SU-DHL-6 (cell line): ENCODE measurements around the gene HPS6.
A peak's percentile ranks its signal among the peaks of the same experiment; 100 is the strongest.

Experiments
- H2AFZ ChIP-seq: fragments of 200-600 bp; sonication (generic); 2 replicates; pipeline ENCODE4 v1.6.1; 2014; ENCODE audit warnings: low read depth, mild to moderate bottlenecking, moderate library complexity, mixed read lengths, antibody characterized with exemption, low read length; ENCODE audit not compliant: severe bottlenecking
- H3F3A ChIP-seq: fragments of 200-600 bp; shearing (Covaris generic); 2 replicates; pipeline ENCODE4 v1.6.0; 2016; ENCODE audit warnings: antibody characterized with exemption, mild to moderate bottlenecking; ENCODE audit not compliant: insufficient read depth
- H3K27ac ChIP-seq: fragments of 200-600 bp; sonication (generic); 2 replicates; pipeline ENCODE4 v1.5.1; 2016; ENCODE audit warnings: low read depth, mild to moderate bottlenecking, low read length, moderate library complexity, mixed read lengths
- H3K27me3 ChIP-seq: fragments of 200-600 bp; sonication (generic), shearing (Covaris generic); 2 replicates; pipeline ENCODE4 v1.6.0; 2014; ENCODE audit warnings: mild to moderate bottlenecking, low read length
- H3K36me3 ChIP-seq: fragments of 200-600 bp; sonication (generic); 2 replicates; pipeline ENCODE4 v1.6.1; 2014; ENCODE audit warnings: mild to moderate bottlenecking, low read length, mixed read lengths
- H3K4me2 ChIP-seq: fragments of 300-600, 200-600 bp; shearing (Covaris generic), sonication (generic); 2 replicates; pipeline ENCODE4 v1.6.0; 2014; ENCODE audit warnings: low read length, low read depth, mild to moderate bottlenecking; ENCODE audit not compliant: poor library complexity, severe bottlenecking
- H3K4me3 ChIP-seq: fragments of 200-600 bp; sonication (generic); 2 replicates; pipeline ENCODE4 v1.5.1; 2014; ENCODE audit warnings: antibody characterized with exemption, low read length, mild to moderate bottlenecking, mixed read lengths; ENCODE audit not compliant: insufficient read depth, poor library complexity, severe bottlenecking
- H3K79me2 ChIP-seq: fragments of 200-600 bp; sonication (generic); 2 replicates; pipeline ENCODE4 v1.6.1; 2014; ENCODE audit warnings: mild to moderate bottlenecking, low read length, moderate library complexity; ENCODE audit not compliant: insufficient read depth
- H3K9ac ChIP-seq: fragments of 200-600 bp; sonication (generic); 2 replicates; pipeline ENCODE4 v1.7.0; 2014; ENCODE audit warnings: mild to moderate bottlenecking, low read length
- H3K9me2 ChIP-seq: fragments of 200-600 bp; sonication (generic); replicated peaks from 2 replicates; pipeline ENCODE4 v1.6.1; 2014; ENCODE audit warnings: low read length; ENCODE audit not compliant: insufficient read depth
- H3K9me3 ChIP-seq: fragments of 200-600 bp; sonication (generic); 2 replicates; pipeline ENCODE4 v1.6.1; 2014; ENCODE audit warnings: low read length, mixed read lengths; ENCODE audit not compliant: insufficient read depth
- H4K20me1 ChIP-seq: fragments of 200-600 bp; sonication (generic); 2 replicates; pipeline ENCODE4 v1.6.1; 2014; ENCODE audit warnings: low read depth, mild to moderate bottlenecking, antibody characterized with exemption, low read length, moderate library complexity, mixed read lengths
- EZH2phosphoT487 ChIP-seq: fragments of 200-600 bp; sonication (generic), shearing (Covaris generic); conservative IDR thresholded peaks from 2 replicates; pipeline ENCODE4 v1.6.1; 2018; ENCODE audit warnings: mild to moderate bottlenecking, antibody characterized with exemption, low read length, moderate library complexity, mixed read lengths
- TF ChIP-seq, protein P1 (sequence below): fragments of 200-600 bp; sonication (generic); IDR thresholded peaks from one replicate; pipeline ENCODE4 v1.5.1; 2017; ENCODE audit warnings: antibody characterized with exemption, mild to moderate bottlenecking, low read length, moderate library complexity; ENCODE audit not compliant: insufficient read depth, poor library complexity, severe bottlenecking

The HPS6 gene

DNA sequence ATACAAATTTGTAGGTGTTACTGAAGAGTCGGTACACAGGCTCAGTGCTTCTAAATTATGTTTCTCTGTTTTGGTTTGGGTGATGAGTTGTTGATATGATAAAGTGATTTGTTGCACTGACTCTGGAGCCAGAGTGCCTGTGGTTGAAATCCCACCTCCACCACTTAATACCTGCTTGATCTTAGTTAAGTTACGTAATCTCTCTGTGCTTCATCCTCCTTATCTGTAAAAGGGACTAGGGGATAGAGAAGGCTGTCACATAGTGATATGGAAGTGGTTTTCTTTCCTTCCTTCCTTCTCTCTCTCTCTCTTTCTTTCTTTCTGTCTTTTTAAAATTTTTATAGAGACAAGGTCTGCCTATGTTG is 664 bp upstream of the HPS6 start:
- no peaks in the 10 kb centered on the region; the same call in 1 of the 2 replicates for H4K20me1 ChIP-seq
- H3K4me3 ChIP-seq, result peak overlapping the region; percentile 92
- H3K27ac ChIP-seq, result no peak overlapping the region
- H3F3A ChIP-seq, result peaks cover 5% of the 10 kb centered on the region; the same call in 1 of the 2 replicates
- no peaks in the 10 kb centered on the region for H3K36me3 ChIP-seq
- peak overlapping the region; percentile 95 for H3K9ac ChIP-seq
- no peaks in the 10 kb centered on the region for H3K9me3 ChIP-seq
- H3K79me2 ChIP-seq, result peaks cover 13% of the 10 kb centered on the region
- H3K9me2 ChIP-seq, result no peaks in the 10 kb centered on the region
- no peak for TF ChIP-seq EZH2phosphoT487
- TF ChIP-seq, protein P1, sequence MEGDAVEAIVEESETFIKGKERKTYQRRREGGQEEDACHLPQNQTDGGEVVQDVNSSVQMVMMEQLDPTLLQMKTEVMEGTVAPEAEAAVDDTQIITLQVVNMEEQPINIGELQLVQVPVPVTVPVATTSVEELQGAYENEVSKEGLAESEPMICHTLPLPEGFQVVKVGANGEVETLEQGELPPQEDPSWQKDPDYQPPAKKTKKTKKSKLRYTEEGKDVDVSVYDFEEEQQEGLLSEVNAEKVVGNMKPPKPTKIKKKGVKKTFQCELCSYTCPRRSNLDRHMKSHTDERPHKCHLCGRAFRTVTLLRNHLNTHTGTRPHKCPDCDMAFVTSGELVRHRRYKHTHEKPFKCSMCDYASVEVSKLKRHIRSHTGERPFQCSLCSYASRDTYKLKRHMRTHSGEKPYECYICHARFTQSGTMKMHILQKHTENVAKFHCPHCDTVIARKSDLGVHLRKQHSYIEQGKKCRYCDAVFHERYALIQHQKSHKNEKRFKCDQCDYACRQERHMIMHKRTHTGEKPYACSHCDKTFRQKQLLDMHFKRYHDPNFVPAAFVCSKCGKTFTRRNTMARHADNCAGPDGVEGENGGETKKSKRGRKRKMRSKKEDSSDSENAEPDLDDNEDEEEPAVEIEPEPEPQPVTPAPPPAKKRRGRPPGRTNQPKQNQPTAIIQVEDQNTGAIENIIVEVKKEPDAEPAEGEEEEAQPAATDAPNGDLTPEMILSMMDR, result no peak
- H3K4me2 ChIP-seq, result peak overlapping the region; percentile 62
- peak overlapping the region; percentile 98 for H2AFZ ChIP-seq
- H3K27me3 ChIP-seq, result no peaks in the 10 kb centered on the region

DNA sequence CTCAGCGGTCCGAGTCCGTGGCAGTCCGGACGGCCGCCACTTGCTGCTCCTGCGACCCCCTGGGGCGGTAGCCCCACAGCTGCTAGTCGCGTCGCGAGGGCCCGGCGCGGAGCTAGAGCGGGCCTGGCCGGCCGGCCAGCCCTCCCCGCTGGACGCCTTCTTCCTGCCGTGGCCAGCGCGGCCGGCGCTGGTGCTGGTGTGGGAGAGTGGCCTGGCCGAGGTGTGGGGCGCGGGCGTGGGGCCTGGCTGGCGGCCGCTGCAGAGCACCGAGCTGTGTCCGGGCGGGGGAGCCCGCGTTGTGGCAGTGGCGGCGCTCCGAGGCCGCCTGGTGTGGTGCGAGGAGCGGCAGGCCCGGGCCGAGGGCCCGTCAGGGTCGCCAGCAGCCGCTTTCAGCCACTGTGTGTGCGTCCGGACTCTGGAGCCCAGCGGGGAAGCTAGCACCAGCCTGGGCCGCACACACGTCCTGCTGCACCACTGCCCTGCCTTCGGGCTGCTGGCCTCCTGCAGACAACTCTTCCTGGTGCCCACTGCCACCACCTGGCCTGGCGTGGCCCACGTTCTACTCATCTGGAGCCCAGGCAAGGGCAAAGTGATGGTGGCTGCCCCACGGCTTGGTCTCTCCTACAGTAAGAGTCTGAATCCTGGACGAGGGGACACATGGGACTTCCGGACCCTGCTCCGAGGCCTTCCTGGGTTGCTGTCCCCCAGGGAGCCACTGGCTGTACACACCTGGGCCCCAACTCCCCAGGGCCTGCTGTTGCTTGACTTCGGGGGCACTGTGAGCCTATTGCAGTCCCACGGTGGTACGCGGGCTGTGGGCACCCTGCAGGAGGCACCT is 631 bp downstream of the HPS6 start:
- H3K27ac ChIP-seq, result peak overlapping the region; percentile 34
- peaks cover 5% of the 10 kb centered on the region; the same call in 1 of the 2 replicates for H3F3A ChIP-seq
- TF ChIP-seq, protein P1, result no peak
- no peak for TF ChIP-seq EZH2phosphoT487
- H3K27me3 ChIP-seq, result no peaks in the 10 kb centered on the region
- peak overlapping the region; percentile 79 for H2AFZ ChIP-seq
- peak overlapping the region; percentile 62 for H3K4me2 ChIP-seq
- H3K4me3 ChIP-seq, result peak overlapping the region; percentile 92
- H3K9me2 ChIP-seq, result no peaks in the 10 kb centered on the region
- no peaks in the 10 kb centered on the region for H3K9me3 ChIP-seq
- no peaks in the 10 kb centered on the region; the same call in 1 of the 2 replicates for H4K20me1 ChIP-seq
- peak overlapping the region; percentile 95 for H3K9ac ChIP-seq
- H3K79me2 ChIP-seq, result peaks cover 13% of the 10 kb centered on the region
- no peaks in the 10 kb centered on the region for H3K36me3 ChIP-seq

DNA sequence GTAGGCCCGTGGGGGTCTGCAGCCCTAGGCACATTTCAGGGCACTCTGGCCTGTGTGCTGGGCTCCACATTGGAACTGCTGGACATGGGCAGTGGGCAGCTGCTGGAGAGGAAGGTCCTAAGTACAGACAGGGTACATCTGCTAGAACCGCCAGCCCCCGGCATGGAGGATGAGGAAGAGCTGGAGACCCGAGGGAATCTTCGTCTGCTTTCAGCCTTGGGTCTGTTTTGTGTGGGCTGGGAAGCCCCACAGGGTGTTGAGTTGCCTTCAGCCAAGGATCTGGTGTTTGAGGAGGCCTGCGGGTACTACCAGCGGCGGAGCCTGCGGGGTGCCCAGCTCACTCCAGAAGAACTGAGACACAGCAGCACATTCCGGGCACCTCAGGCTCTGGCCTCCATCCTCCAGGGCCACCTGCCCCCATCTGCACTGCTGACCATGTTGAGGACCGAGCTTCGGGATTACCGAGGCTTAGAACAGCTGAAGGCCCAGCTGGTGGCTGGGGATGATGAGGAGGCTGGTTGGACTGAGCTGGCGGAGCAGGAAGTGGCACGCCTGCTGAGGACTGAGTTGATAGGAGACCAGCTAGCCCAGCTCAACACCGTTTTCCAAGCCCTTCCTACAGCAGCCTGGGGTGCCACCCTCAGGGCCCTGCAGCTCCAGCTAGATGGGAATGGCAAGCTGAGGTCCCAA is 1.4 kb downstream of the HPS6 start:
- Histone ChIP-seq H3K9ac (peak overlapping the region; percentile 95), H3K27ac (peak overlapping the region; percentile 34; the same call in 1 of the 2 replicates), H3K79me2 (peaks cover 13% of the 10 kb centered on the region), H3K4me2 (peak overlapping the region; percentile 62), H3K9me2 (no peaks in the 10 kb centered on the region), H3K36me3 (no peaks in the 10 kb centered on the region), H3K4me3 (peak overlapping the region; percentile 92), H3K9me3 (no peaks in the 10 kb centered on the region), H3F3A (peaks cover 5% of the 10 kb centered on the region; the same call in 1 of the 2 replicates), H2AFZ (no peak overlapping the region), H4K20me1 (no peaks in the 10 kb centered on the region; the same call in 1 of the 2 replicates), H3K27me3 (no peaks in the 10 kb centered on the region)
- TF ChIP-seq EZH2phosphoT487, result no peak
- TF ChIP-seq, protein P1, result no peak
